GM13976 (cell line): ENCODE results near the gene SATL1.

ENCODE experiments used
- DNase-seq: peaks from one replicate; pipeline ENCODE4 v3.0.0; 2012; ENCODE audit warnings: low spot score
- CTCF ChIP-seq: IDR thresholded peaks from 2 replicates; pipeline ENCODE4 v1.5.1; 2012; ENCODE audit warnings: borderline replicate concordance, mild to moderate bottlenecking; ENCODE audit not compliant: insufficient read depth; ENCODE audit errors: extremely low read depth, missing control alignments, control extremely low read depth
- in situ Hi-C: fragments of 300-500 bp; cut with MboI; formaldehyde crosslinking; loops from one replicate; pipeline ENCODE4 v1.12.0; 2022; ENCODE audit warnings: low sequenced_read_pairs, mixed read lengths, inconsistent platforms; ENCODE audit not compliant: unreplicated experiment

Gene SATL1

GRCh38 chrX:85221361-85221760 is 22.2 kb downstream of the SATL1 start:
- no peak for TF ChIP-seq CTCF
- in situ Hi-C loops = no loop called here
- no peak for DNase-seq

- in situ Hi-C loops = no loop called here
Observed at GRCh38 chrX:85215946-85216345, 27.6 kb downstream of the SATL1 start.

GRCh38 chrX:85213792-85214530 is 29.6 kb downstream of the SATL1 start:
- TF ChIP-seq CTCF = no peak
- in situ Hi-C loops = no loop called here
- DNase-seq = no peak

More at GRCh38 chrX:85215946-85216345, 27.6 kb downstream of the SATL1 start:
- DNase-seq = no peak
- TF ChIP-seq CTCF = no peak

GRCh38 chrX:85203461-85203970 is 40.1 kb downstream of the SATL1 start:
- in situ Hi-C loops = no loop called here
- TF ChIP-seq CTCF = no peak
- DNase-seq = no peak

- in situ Hi-C loops = no loop called here
- TF ChIP-seq CTCF = no peak
- DNase-seq = no peak
Observed at GRCh38 chrX:85196319-85196718, 47.3 kb downstream of the SATL1 start.

- DNase-seq = no peak
- no peak for TF ChIP-seq CTCF
- in situ Hi-C loops = no loop called here
Observed at GRCh38 chrX:85159644-85160043, 83.9 kb downstream of the SATL1 start.

GRCh38 chrX:85140964-85141363 is 102.6 kb downstream of the SATL1 start:
- in situ Hi-C loops = no loop called here
- DNase-seq = no peak
- TF ChIP-seq CTCF = no peak
